Measurements from ENCODE around the gene CCND2. TPM values are rescaled to one million over a fixed set of nuclear protein-coding genes. Genes with fewer than 3 reads are reported as not detected.
"Not testable (repeated sequence)": the region's sequence is repeated elsewhere in the genome, so short reads cannot be mapped to it uniquely, and the experiment has no call there.

The CCND2 gene
- total and polyA plus RNA-seq, 9 of the 15 experiments (the other 6 are each of a cell fraction or from before 2014, with no cell fraction given), result 13.6 to 99.3 (median 39.6) TPM

- FAIRE-seq; H3K9me3 ChIP-seq (replicated peaks; ENCODE audit: control insufficient read depth, insufficient read depth, low read depth, low read length); H3K27ac ChIP-seq (ENCODE audit: extremely low read depth, low read depth, low read length); H3K79me2 ChIP-seq (ENCODE audit: control insufficient read depth, insufficient read depth, low read length); H3K4me2 ChIP-seq (ENCODE audit: insufficient read depth, low read length); H3K36me3 ChIP-seq (ENCODE audit: control insufficient read depth, insufficient read depth, low read length); CTCF ChIA-PET (ENCODE audit: low intra/inter-chr PET ratio); H3K9me1 ChIP-seq (ENCODE audit: control insufficient read depth, insufficient read depth, low read length); H4K20me1 ChIP-seq (replicated peaks; ENCODE audit: control insufficient read depth, insufficient read depth, low read length); H3K4me3 ChIP-seq; in situ Hi-C loops (cut with MboI); H3K9ac ChIP-seq (ENCODE audit: insufficient read depth in 1 of 2, low read depth in 2 of 2, low read length in 2 of 2); BruUV-seq (replicated peaks); ATAC-seq; DNase-seq (ENCODE audit: extremely low read depth in 1 of 4, low spot score in 3 of 4); H3K4me1 ChIP-seq (replicated peaks in 1 of 2; ENCODE audit: control insufficient read depth in 2 of 2, insufficient read depth in 2 of 2, low read length in 2 of 2); intact Hi-C loops (cut with micrococcal nuclease); POLR2A ChIA-PET; H2AFZ ChIP-seq (ENCODE audit: low read depth, low read length); TF ChIP-seq CREB1 (CRISPR knock-in tag; IDR thresholded peaks at IDR 0.05): not testable (repeated sequence)
- H3K27me3 ChIP-seq (ENCODE audit: control insufficient read depth in 2 of 2, insufficient read depth in 2 of 2, low read length in 2 of 2), result peaks cover 13 to 53% of the 10 kb centered on the region in 2 experiments; a peak in 4 of 5 replicates
- TF ChIP-seq CREB1 (IDR thresholded peaks at IDR 0.05), result peak; percentile 67
- 0% methylated on average over 8 of the region's 43 CpGs for WGBS (ENCODE audit: insufficient coverage, low coverage, missing lambda C conversion rate)
These were observed 30.0 kb upstream of the CCND2 start for GRCh38 chr12:4243491-4244100.

GRCh38 chr12:4244868-4245267 lies 28.7 kb upstream of the CCND2 start:
- intact Hi-C loops (cut with micrococcal nuclease), result no loop called here
- no peak overlapping the region for H3K4me3 ChIP-seq
- no peaks in the 10 kb centered on the region for H3K9me1 ChIP-seq (ENCODE audit: control insufficient read depth, insufficient read depth, low read length)
- peaks cover 17 to 50% of the 10 kb centered on the region in 2 experiments; a peak in 4 of 5 replicates for H3K27me3 ChIP-seq (ENCODE audit: control insufficient read depth in 2 of 2, insufficient read depth in 2 of 2, low read length in 2 of 2)
- H3K36me3 ChIP-seq (ENCODE audit: control insufficient read depth, insufficient read depth, low read length), result no peaks in the 10 kb centered on the region
- in situ Hi-C loops (cut with MboI), result no loop called here
- no peaks in the 10 kb centered on the region for H3K79me2 ChIP-seq (ENCODE audit: control insufficient read depth, insufficient read depth, low read length)
- WGBS (ENCODE audit: insufficient coverage, low coverage, missing lambda C conversion rate), result 0% methylated on average over 9 of the region's 9 CpGs
- ChIA-PET CTCF (ENCODE audit: low intra/inter-chr PET ratio) (no interaction called here), POLR2A (no interaction called here)
- TF ChIP-seq ARHGAP35 (IDR thresholded peaks at IDR 0.05; ENCODE audit: partially characterized antibody), result no peak
- TF ChIP-seq IRF2 (CRISPR knock-in tag; IDR thresholded peaks at IDR 0.05), result no peak
- no peak for TF ChIP-seq ARID1B (IDR thresholded peaks at IDR 0.05)
- no peak for TF ChIP-seq ZBTB7A (IDR thresholded peaks at IDR 0.05; ENCODE audit: borderline replicate concordance, control insufficient read depth, low read depth, low read length)
- no peak for TF ChIP-seq ZNF76 (CRISPR knock-in tag; IDR thresholded peaks at IDR 0.05; ENCODE audit: borderline replicate concordance)
- no peak for TF ChIP-seq ZNF668 (CRISPR knock-in tag; IDR thresholded peaks at IDR 0.05)
- no peak for TF ChIP-seq ARID3A (IDR thresholded peaks at IDR 0.05; ENCODE audit: borderline replicate concordance, low read depth, low read length)
- TF ChIP-seq TCF15 (CRISPR knock-in tag; IDR thresholded peaks at IDR 0.05), result no peak
- no peaks in the 10 kb centered on the region for H3K9me3 ChIP-seq (replicated peaks; ENCODE audit: control insufficient read depth, insufficient read depth, low read depth, low read length)
- no peak overlapping the region for H3K4me2 ChIP-seq (ENCODE audit: insufficient read depth, low read length)
- no peak overlapping the region for H3K27ac ChIP-seq (ENCODE audit: extremely low read depth, low read depth, low read length)
- no peak overlapping the region for H2AFZ ChIP-seq (ENCODE audit: low read depth, low read length)
- ATAC-seq, result no peak
- no peak overlapping the region for H3K9ac ChIP-seq (ENCODE audit: insufficient read depth in 1 of 2, low read depth in 2 of 2, low read length in 2 of 2)
- no peaks in the 10 kb centered on the region for H4K20me1 ChIP-seq (replicated peaks; ENCODE audit: control insufficient read depth, insufficient read depth, low read length)
- BruUV-seq (replicated peaks), result no TSS peak
- no peak for DNase-seq (ENCODE audit: extremely low read depth in 1 of 4, low spot score in 3 of 4)
- no peak for FAIRE-seq
- peaks cover 0 to 4% of the 10 kb centered on the region in 2 experiments; a peak in 1 of 5 replicates for H3K4me1 ChIP-seq (replicated peaks in 1 of 2; ENCODE audit: control insufficient read depth in 2 of 2, insufficient read depth in 2 of 2, low read length in 2 of 2)

Data from K562 (cell line).